ENCODE data around the gene CUEDC2. TPM values are rescaled to one million over a fixed set of nuclear protein-coding genes. Genes with fewer than 3 reads are reported as not detected.

The CUEDC2 gene
- total and polyA plus RNA-seq, 4 donors, result 14.4 to 36.1 (median 24.1) TPM

GRCh38 chr10:102429468-102429867 is 2.9 kb downstream of the CUEDC2 start:
- WGBS, result 83% methylated on average over 8 of the region's 8 CpGs
- TF ChIP-seq REST (IDR thresholded peaks at IDR 0.05) (no peak), NR2F2 (IDR thresholded peaks at IDR 0.05) (no peak), EGR1 (IDR thresholded peaks at IDR 0.05; ENCODE audit: low read depth in 2 of 2) (no peak), CTCF (IDR thresholded peaks at IDR 0.05; ENCODE audit: low read depth, low read length, missing input control) (no peak), MAX (IDR thresholded peaks at IDR 0.05) (no peak), FOXA2 (IDR thresholded peaks at IDR 0.05) (no peak), RXRA (IDR thresholded peaks at IDR 0.05) (no peak), SP1 (IDR thresholded peaks at IDR 0.05) (no peak), ZBTB33 (IDR thresholded peaks at IDR 0.05) (no peak), YY1 (IDR thresholded peaks at IDR 0.05) (no peak), ATF3 (IDR thresholded peaks at IDR 0.05) (no peak), RAD21 (IDR thresholded peaks at IDR 0.05) (no peak), HNF4A (conservative IDR thresholded peaks at IDR 0.05) (no peak)
- Histone ChIP-seq H3K9me3 (ENCODE audit: control insufficient read depth in 4 of 4, low read length in 3 of 4) (no peaks in the 10 kb centered on the region), H3K4me1 (ENCODE audit: control insufficient read depth in 4 of 4, insufficient read depth in 4 of 4, low read length in 3 of 4) (peaks cover 0 to 16% (median 12%) of the 10 kb centered on the region in 4 donors), H3K36me3 (ENCODE audit: control insufficient read depth in 4 of 4, insufficient read depth in 3 of 4, low read depth in 1 of 4, low read length in 3 of 4) (peaks cover 0 to 3% (median 2%) of the 10 kb centered on the region in 4 donors), H3K27ac (ENCODE audit: low read depth in 1 of 2, low read length in 2 of 2) (no peak overlapping the region), H3K9ac (ENCODE audit: low read depth in 1 of 2, low read length in 2 of 2) (no peak overlapping the region), H3K27me3 (ENCODE audit: control insufficient read depth in 4 of 4, insufficient read depth in 4 of 4, low read length in 3 of 4) (no peaks in the 10 kb centered on the region), H3K4me3 (ENCODE audit: low read depth in 1 of 3, low read length in 3 of 3) (no peak overlapping the region)
- DNase-seq (ENCODE audit: low spot score), result no peak

- Histone ChIP-seq H3K4me1 (ENCODE audit: control insufficient read depth in 4 of 4, insufficient read depth in 4 of 4, low read length in 3 of 4) (peaks cover 0 to 25% (median 20%) of the 10 kb centered on the region in 4 donors), H3K27ac (ENCODE audit: low read depth in 1 of 2, low read length in 2 of 2) (no peak overlapping the region), H3K4me3 (ENCODE audit: low read depth in 1 of 3, low read length in 3 of 3) (no peak overlapping the region), H3K9me3 (ENCODE audit: control insufficient read depth in 4 of 4, low read length in 3 of 4) (no peaks in the 10 kb centered on the region), H3K27me3 (ENCODE audit: control insufficient read depth in 4 of 4, insufficient read depth in 4 of 4, low read length in 3 of 4) (no peaks in the 10 kb centered on the region), H3K9ac (ENCODE audit: low read depth in 1 of 2, low read length in 2 of 2) (no peak overlapping the region), H3K36me3 (ENCODE audit: control insufficient read depth in 4 of 4, insufficient read depth in 3 of 4, low read depth in 1 of 4, low read length in 3 of 4) (peaks cover 0 to 10% (median 2%) of the 10 kb centered on the region in 4 donors)
- no peak for DNase-seq (ENCODE audit: low spot score)
- 91% methylated on average over 7 of the region's 7 CpGs for WGBS
- TF ChIP-seq ATF3 (IDR thresholded peaks at IDR 0.05) (no peak), REST (IDR thresholded peaks at IDR 0.05) (no peak), YY1 (IDR thresholded peaks at IDR 0.05) (no peak), RAD21 (IDR thresholded peaks at IDR 0.05) (no peak), CTCF (IDR thresholded peaks at IDR 0.05; ENCODE audit: low read depth, low read length, missing input control) (no peak), HNF4G (IDR thresholded peaks at IDR 0.05) (no peak), MAX (IDR thresholded peaks at IDR 0.05) (no peak), TAF1 (conservative IDR thresholded peaks at IDR 0.05) (no peak), RXRA (IDR thresholded peaks at IDR 0.05) (no peak), HNF4A (conservative IDR thresholded peaks at IDR 0.05) (no peak), GABPA (IDR thresholded peaks at IDR 0.05 in 1 of 2, conservative IDR thresholded peaks at IDR 0.05 in 1 of 2) (no peak), SP1 (IDR thresholded peaks at IDR 0.05) (no peak)
These were observed 5.5 kb downstream of the CUEDC2 start for GRCh38 chr10:102426803-102427287.

Data from liver (tissue), 9 donors.